K562 (cell line): ENCODE measurements around the gene PNPLA2. TPM values are rescaled to one million over a fixed set of nuclear protein-coding genes. Genes with fewer than 3 reads are reported as not detected.

Experiments used
- EWSR1 ChIP-seq: fragments of 450-650 bp; IDR thresholded peaks from 2 replicates; pipeline ENCODE4 v1.6.1; 2018; ENCODE audit warnings: borderline replicate concordance, mild to moderate bottlenecking, low read depth, moderate library complexity; ENCODE audit not compliant: partially characterized antibody
- EZH2 ChIP-seq: IDR thresholded peaks from 2 replicates; pipeline ENCODE4 v1.6.1; 2012; ENCODE audit warnings: low read depth, mild to moderate bottlenecking, inconsistent platforms, low read length, borderline replicate concordance
- FOXP4 ChIP-seq: sonication (generic); formaldehyde crosslinking; IDR thresholded peaks from 2 replicates; pipeline ENCODE4 v1.8.0; 2022; ENCODE audit warnings: mild to moderate bottlenecking, missing genetic modification reagents, borderline replicate concordance
- ILK ChIP-seq: fragments of 450-650 bp; IDR thresholded peaks from 2 replicates; pipeline ENCODE4 v1.6.1; 2016; ENCODE audit warnings: missing genetic modification characterization, low read depth, mild to moderate bottlenecking, missing compliant biosample characterization, moderate library complexity, borderline replicate concordance
- KDM5B ChIP-seq: fragments of 200-600 bp; sonication (generic); IDR thresholded peaks from 2 replicates; pipeline ENCODE4 v1.6.1; 2012; ENCODE audit warnings: low read depth, mild to moderate bottlenecking, moderate library complexity, low read length, control low read depth, inconsistent platforms; ENCODE audit not compliant: insufficient replicate concordance
- MIER1 ChIP-seq: fragments of 450-650 bp; IDR thresholded peaks from 2 replicates; pipeline ENCODE4 v1.6.1; 2016; ENCODE audit warnings: antibody characterized with exemption, mild to moderate bottlenecking, low read depth
- PML ChIP-seq: IDR thresholded peaks from 2 replicates; pipeline ENCODE4 v1.6.1; 2012; ENCODE audit warnings: low read length, inconsistent platforms
- RBFOX2 ChIP-seq: fragments of 200-400 bp; formaldehyde crosslinking; IDR thresholded peaks from 2 replicates; pipeline ENCODE4 v1.6.1; 2017; ENCODE audit warnings: low read depth, mild to moderate bottlenecking, low read length, moderate library complexity
- SFPQ ChIP-seq: fragments of 200-400 bp; formaldehyde crosslinking; IDR thresholded peaks from 2 replicates; pipeline ENCODE4 v1.6.1; 2017; ENCODE audit warnings: mild to moderate bottlenecking, low read depth, low read length, moderate library complexity
- SMARCA4 ChIP-seq: fragments of 450-650 bp; IDR thresholded peaks from 2 replicates; pipeline ENCODE4 v1.6.1; 2016
- SUPT5H ChIP-seq: fragments of 450-650 bp; IDR thresholded peaks from 2 replicates; pipeline ENCODE4 v1.6.1; 2016
- TAF7 ChIP-seq: fragments of 450-650 bp; IDR thresholded peaks from 2 replicates; pipeline ENCODE4 v1.6.1; 2016; ENCODE audit warnings: missing genetic modification characterization, missing compliant biosample characterization
- polyA plus RNA-seq, 8 experiments: library from polyadenylated mRNA; depleted of rRNA in 4 of 8; stranded (reverse) in 5 of 8; unstranded in 3 of 8; fragments of >200 nt; fragmentation: Nextera tagmentation in 2 of 8; fragmentation: Illumina TruSeq in 1 of 8; extraction: Ambion mirVana in 2 of 8; extraction: Trizol in 1 of 8; gene quantifications; 2 replicates each; pipeline versions ENCODE4 v1.2.1 to v1.2.3, GENCODE V29; 2011 to 2014; ENCODE audit warnings: inconsistent platforms in 1 of 8, missing spikeins in 1 of 8
- total RNA-seq, 7 experiments: library from RNA; depleted of rRNA in 6 of 7; stranded (reverse); fragments of >200 nt in 6 of 7; fragmentation: Illumina TruSeq in 2 of 7; extraction: Trizol in 2 of 7; gene quantifications; 2 replicates each; pipeline versions ENCODE4 v1.2.1 to v1.2.3, GENCODE V29; 2011 to 2021; ENCODE audit warnings: low replicate concordance in 1 of 7
- TF ChIP-seq, protein P1 (sequence below): sonication (generic); formaldehyde crosslinking; IDR thresholded peaks from 2 replicates; pipeline ENCODE4 v1.8.0; 2023; ENCODE audit warnings: mild to moderate bottlenecking, missing genetic modification reagents
- TF ChIP-seq, protein P2 (sequence below): fragments of 450-650 bp; formaldehyde crosslinking; IDR thresholded peaks from 2 replicates; pipeline ENCODE4 v1.4.0; 2022; ENCODE audit warnings: missing genetic modification characterization
- TF ChIP-seq, protein P3 (sequence below): sonication (generic); formaldehyde crosslinking; IDR thresholded peaks from 2 replicates; pipeline ENCODE4 v1.8.1; 2023; ENCODE audit warnings: mild to moderate bottlenecking, missing genetic modification reagents, moderate library complexity
- TF ChIP-seq, protein P4 (sequence below): fragments of 250-450 bp; sonication (Bioruptor Pico); IDR thresholded peaks from 2 replicates; pipeline ENCODE4 v1.4.0; 2020; ENCODE audit warnings: mild to moderate bottlenecking, moderate library complexity

PNPLA2 gene
- total and polyA plus RNA-seq, 9 of the 15 experiments (the other 6 are each of a cell fraction or from before 2014, with no cell fraction given) = 0.39 to 87.1 (median 8.4) TPM

- TF ChIP-seq SFPQ (no peak), TAF7 (tag) (no peak), PML (0 out of 2 replicates have a peak, but pooled peaks have one; percentile 18), EWSR1 (no peak), ILK (tag) (no peak), RBFOX2 (peak; percentile 74), KDM5B (peak; percentile 22), FOXP4 (CRISPR knock-in tag) (0 out of 2 replicates have a peak, but pooled peaks have one; percentile 63), EZH2 (no peak), MIER1 (no peak), SUPT5H (no peak), SMARCA4 (no peak)
- TF ChIP-seq, protein P1, sequence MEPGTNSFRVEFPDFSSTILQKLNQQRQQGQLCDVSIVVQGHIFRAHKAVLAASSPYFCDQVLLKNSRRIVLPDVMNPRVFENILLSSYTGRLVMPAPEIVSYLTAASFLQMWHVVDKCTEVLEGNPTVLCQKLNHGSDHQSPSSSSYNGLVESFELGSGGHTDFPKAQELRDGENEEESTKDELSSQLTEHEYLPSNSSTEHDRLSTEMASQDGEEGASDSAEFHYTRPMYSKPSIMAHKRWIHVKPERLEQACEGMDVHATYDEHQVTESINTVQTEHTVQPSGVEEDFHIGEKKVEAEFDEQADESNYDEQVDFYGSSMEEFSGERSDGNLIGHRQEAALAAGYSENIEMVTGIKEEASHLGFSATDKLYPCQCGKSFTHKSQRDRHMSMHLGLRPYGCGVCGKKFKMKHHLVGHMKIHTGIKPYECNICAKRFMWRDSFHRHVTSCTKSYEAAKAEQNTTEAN (CRISPR knock-in tag) = no peak
- TF ChIP-seq, protein P2, sequence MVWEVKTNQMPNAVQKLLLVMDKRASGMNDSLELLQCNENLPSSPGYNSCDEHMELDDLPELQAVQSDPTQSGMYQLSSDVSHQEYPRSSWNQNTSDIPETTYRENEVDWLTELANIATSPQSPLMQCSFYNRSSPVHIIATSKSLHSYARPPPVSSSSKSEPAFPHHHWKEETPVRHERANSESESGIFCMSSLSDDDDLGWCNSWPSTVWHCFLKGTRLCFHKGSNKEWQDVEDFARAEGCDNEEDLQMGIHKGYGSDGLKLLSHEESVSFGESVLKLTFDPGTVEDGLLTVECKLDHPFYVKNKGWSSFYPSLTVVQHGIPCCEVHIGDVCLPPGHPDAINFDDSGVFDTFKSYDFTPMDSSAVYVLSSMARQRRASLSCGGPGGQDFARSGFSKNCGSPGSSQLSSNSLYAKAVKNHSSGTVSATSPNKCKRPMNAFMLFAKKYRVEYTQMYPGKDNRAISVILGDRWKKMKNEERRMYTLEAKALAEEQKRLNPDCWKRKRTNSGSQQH (CRISPR knock-in tag) = no peak
- TF ChIP-seq, protein P3, sequence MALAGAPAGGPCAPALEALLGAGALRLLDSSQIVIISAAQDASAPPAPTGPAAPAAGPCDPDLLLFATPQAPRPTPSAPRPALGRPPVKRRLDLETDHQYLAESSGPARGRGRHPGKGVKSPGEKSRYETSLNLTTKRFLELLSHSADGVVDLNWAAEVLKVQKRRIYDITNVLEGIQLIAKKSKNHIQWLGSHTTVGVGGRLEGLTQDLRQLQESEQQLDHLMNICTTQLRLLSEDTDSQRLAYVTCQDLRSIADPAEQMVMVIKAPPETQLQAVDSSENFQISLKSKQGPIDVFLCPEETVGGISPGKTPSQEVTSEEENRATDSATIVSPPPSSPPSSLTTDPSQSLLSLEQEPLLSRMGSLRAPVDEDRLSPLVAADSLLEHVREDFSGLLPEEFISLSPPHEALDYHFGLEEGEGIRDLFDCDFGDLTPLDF (CRISPR knock-in tag) = no peak
- TF ChIP-seq, protein P4, sequence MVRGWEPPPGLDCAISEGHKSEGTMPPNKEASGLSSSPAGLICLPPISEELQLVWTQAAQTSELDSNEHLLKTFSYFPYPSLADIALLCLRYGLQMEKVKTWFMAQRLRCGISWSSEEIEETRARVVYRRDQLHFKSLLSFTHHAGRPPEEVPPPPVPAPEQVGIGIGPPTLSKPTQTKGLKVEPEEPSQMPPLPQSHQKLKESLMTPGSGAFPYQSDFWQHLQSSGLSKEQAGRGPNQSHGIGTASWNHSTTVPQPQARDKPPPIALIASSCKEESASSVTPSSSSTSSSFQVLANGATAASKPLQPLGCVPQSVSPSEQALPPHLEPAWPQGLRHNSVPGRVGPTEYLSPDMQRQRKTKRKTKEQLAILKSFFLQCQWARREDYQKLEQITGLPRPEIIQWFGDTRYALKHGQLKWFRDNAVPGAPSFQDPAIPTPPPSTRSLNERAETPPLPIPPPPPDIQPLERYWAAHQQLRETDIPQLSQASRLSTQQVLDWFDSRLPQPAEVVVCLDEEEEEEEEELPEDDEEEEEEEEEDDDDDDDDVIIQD (CRISPR knock-in tag) = no peak
Observed at GRCh38 chr11:811446-812245, 7.1 kb upstream of the PNPLA2 start (continued).
